ENCODE results near the gene PPP1CA. TPM values are rescaled to one million over a fixed set of nuclear protein-coding genes. Genes with fewer than 3 reads are reported as not detected.

Gene PPP1CA
- total and polyA plus RNA-seq, 3 donors from 2014 or later, result 79.7 to 129 (median 100) TPM

DNA sequence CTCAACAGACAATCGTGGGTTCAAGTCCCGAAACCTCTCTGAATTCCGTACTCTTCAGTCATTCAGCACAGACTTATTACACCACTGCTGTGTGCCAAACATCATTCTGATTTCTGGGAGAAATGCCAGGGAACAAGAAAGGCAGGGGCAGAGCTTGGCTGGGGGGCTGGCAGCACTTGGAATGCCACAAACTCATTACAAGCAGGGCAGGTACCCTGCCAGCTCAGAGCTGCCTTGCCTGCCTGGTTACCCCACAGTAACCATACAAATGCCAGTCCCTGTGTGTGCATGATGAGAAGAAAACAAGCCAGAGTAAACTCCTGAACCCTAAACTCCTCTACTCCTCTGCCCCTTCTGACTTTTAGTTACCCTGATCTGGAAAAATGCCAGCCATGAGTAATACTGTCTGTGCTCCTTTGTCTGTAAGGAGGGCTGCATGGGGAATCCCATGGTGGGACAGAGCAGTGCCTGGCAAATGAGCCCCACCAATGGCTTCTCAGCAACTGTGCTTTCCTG lies 16.7 kb downstream of the PPP1CA start:
- Histone ChIP-seq H3K4me1 (peaks cover 6% of the 10 kb centered on the region), H3K27ac (no peak overlapping the region), H3K9me3 (no peaks in the 10 kb centered on the region), H3K36me3 (ENCODE audit: low read depth, missing control alignments) (no peaks in the 10 kb centered on the region), H3K4me3 (no peak overlapping the region), H3K27me3 (no peaks in the 10 kb centered on the region)
- intact Hi-C loops (cut with DNase I; ENCODE audit: low total_unique reads), result loop anchor here (5.0 kb wide), 1 partner anchor 33 kb away; the partner anchor contains the start of gene POLD4
- DNase-seq, result no peak
- WGBS, 2 donors, result 69 to 72% methylated on average over 3 of the region's 3 CpGs
- TF ChIP-seq, protein P1, sequence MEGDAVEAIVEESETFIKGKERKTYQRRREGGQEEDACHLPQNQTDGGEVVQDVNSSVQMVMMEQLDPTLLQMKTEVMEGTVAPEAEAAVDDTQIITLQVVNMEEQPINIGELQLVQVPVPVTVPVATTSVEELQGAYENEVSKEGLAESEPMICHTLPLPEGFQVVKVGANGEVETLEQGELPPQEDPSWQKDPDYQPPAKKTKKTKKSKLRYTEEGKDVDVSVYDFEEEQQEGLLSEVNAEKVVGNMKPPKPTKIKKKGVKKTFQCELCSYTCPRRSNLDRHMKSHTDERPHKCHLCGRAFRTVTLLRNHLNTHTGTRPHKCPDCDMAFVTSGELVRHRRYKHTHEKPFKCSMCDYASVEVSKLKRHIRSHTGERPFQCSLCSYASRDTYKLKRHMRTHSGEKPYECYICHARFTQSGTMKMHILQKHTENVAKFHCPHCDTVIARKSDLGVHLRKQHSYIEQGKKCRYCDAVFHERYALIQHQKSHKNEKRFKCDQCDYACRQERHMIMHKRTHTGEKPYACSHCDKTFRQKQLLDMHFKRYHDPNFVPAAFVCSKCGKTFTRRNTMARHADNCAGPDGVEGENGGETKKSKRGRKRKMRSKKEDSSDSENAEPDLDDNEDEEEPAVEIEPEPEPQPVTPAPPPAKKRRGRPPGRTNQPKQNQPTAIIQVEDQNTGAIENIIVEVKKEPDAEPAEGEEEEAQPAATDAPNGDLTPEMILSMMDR (IDR thresholded peaks at IDR 0.05), result no peak
- no peak for TF ChIP-seq POLR2A (IDR thresholded peaks at IDR 0.05)

DNA sequence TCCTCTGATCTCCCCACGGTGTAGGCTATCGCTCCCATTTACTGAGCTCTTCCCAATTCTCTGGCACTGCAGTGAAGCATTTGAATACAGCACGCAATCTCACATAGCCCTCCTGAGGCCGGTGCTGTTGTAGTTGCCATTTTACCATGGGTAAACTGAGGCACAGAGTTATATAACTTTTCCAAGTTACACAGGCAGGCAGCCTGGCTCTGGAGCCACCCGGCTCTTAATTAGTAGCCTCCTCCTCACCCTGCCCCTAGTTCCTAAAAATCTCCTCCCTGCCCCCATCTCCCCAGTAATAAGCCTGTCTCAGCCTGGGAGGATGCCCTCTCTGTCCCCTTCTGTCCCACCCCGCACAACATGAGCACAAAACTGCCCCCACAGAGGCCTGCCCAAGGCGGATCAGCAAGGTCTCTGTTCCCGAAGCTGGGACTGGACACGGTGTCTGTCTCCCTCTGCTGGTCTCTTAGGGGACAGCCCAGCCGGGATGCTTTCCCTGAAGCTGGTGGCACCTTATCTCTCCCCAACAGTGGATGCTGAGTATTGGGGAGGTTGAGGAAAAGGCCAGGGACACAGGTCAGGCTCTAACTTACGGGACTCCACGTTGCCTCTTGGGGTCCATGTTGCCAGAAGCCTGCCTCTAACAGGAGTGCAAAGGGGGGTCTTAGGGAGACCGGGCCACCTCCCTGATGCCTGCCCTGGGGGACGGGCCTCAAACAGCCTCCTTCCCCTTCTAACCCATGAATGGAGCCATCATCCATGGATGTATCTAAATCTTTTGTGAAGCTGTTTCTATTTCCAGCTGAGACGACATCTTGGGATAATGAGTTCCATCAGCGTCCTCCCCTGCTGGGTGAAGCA lies 19.2 kb downstream of the PPP1CA start:
- TF ChIP-seq, protein P1 (IDR thresholded peaks at IDR 0.05), result peak; percentile 90 to 93 (median 91)
- no peak for TF ChIP-seq POLR2A (IDR thresholded peaks at IDR 0.05)
- Histone ChIP-seq H3K27ac (no peak overlapping the region), H3K36me3 (ENCODE audit: low read depth, missing control alignments) (no peaks in the 10 kb centered on the region), H3K4me1 (no peaks in the 10 kb centered on the region), H3K27me3 (no peaks in the 10 kb centered on the region), H3K9me3 (no peaks in the 10 kb centered on the region), H3K4me3 (no peak overlapping the region)
- WGBS, 2 donors, result 53 to 59% methylated on average over 14 to 16 of the region's 16 CpGs
- peak; percentile 86 for DNase-seq
- intact Hi-C loops (cut with DNase I; ENCODE audit: low total_unique reads), result no loop called here

DNA sequence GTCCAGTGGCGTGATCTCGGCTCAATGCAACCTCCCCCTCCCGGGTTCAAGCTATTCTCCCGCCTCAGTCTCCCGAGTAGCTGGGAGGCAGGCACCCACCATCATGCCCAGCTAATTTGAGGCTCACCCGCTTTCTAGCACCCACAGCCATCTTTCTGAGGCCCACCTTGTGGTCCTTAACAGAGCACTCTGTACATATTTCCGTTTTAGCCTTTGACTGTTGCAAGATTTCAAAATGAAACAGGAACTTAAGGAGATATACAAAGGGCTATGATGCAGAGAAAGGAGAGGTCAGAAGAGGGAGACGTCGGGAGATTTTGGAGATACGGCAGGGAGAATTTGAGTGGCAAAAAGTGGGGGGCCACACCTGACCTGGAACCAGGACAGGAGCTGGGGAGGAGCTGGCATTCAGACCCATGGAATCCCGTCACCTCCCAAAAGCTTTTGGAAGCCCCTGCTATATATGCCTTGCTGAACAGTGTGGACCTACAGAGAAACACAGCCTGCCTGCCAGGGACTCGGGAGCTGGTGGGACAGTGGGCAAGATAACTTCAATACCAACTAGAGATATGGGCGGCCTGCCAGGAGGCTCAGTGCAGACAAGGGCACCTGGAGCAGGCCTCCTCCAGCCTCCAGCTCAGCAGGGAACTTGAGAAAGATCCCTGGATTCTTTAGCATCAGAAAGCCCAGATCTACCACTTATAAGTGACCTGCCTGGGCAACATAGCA lies 20.2 kb downstream of the PPP1CA start:
- no peak for DNase-seq
- 80 to 82% methylated on average over 13 of the region's 13 CpGs for WGBS, 2 donors
- no peak overlapping the region for H3K4me3 ChIP-seq
- H3K36me3 ChIP-seq (ENCODE audit: low read depth, missing control alignments), result no peaks in the 10 kb centered on the region
- H3K27ac ChIP-seq, result no peak overlapping the region
- no peaks in the 10 kb centered on the region for H3K4me1 ChIP-seq
- H3K27me3 ChIP-seq, result no peaks in the 10 kb centered on the region
- no peaks in the 10 kb centered on the region for H3K9me3 ChIP-seq
- intact Hi-C loops (cut with DNase I; ENCODE audit: low total_unique reads), result no loop called here
- TF ChIP-seq, protein P1 (IDR thresholded peaks at IDR 0.05), result no peak
- no peak for TF ChIP-seq POLR2A (IDR thresholded peaks at IDR 0.05)

DNA sequence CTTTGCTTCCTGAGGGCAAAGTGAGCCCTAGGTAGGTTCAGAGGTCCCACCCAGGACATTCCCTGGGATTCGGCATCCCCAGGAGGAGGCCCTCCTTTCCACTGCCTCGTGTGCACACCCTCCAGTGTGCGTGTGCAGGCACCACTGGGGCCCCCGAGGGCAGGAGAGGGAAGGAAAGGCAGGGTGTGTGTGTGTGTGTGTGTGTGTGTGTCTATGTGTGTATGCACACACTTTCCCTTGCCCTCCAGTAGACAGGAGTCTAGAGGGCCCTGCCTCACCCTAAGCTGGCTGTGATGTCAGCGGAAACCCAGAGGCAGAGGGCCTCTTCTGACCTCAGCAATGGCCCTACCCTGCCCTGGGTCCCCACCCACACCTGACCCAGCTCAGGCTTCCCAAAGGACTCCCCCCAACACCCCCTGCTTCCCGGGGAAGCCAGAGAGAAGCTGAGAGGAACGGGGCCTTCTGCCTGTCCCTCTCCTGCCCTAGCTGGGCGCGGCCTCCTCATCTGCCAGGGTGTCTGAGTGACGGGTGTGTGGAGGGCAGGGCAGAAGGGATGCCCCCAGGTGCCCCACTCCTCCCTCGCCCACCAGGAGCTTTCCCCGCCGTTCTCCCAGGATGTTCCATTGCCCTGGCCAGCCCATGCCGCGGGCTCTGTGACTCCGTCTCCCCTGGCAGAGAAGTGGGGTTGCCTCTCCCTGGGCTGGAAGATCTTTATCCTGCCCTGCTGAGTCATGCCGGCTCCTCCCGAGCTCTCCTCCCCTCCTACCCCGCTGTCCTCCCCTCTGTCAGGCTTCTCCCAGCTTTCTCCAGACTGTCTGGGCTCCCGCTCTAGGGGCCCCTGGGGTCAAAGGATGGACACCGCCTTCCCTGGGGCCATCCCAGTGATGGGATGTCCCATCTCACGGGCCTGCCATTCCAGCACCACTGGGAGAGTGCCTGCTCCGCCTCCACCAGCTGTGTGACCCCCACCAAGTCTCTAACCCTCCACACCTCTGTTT lies 22.3 kb downstream of the PPP1CA start:
- Histone ChIP-seq H3K9me3 (no peaks in the 10 kb centered on the region), H3K4me3 (no peak overlapping the region), H3K36me3 (ENCODE audit: low read depth, missing control alignments) (no peaks in the 10 kb centered on the region), H3K27me3 (no peaks in the 10 kb centered on the region), H3K4me1 (peaks cover 4% of the 10 kb centered on the region), H3K27ac (no peak overlapping the region)
- TF ChIP-seq, protein P1 (IDR thresholded peaks at IDR 0.05), result no peak
- TF ChIP-seq POLR2A (IDR thresholded peaks at IDR 0.05), result no peak
- no peak for DNase-seq
- intact Hi-C loops (cut with DNase I; ENCODE audit: low total_unique reads), result no loop called here
- 76 to 83% methylated on average over 16 to 23 of the region's 23 CpGs for whole genome bisulfite sequencing, 2 donors
